Transverse colon (tissue), 4 donors: ENCODE measurements around the gene CLCA1.

ENCODE experiments used
- CTCF ChIP-seq, 5 experiments: fragments of 200-600 bp in 3 of 5; fragments of 450-650 bp in 2 of 5; sonication (generic) in 3 of 5; IDR thresholded peaks; 1 replicate in 2 of 5; 2 replicates in 3 of 5; pipeline ENCODE4 v1.5.1; 2016 to 2017; ENCODE audit warnings: antibody characterized with exemption in 5 of 5, inconsistent platforms in 3 of 5, mild to moderate bottlenecking in 2 of 5, moderate library complexity in 1 of 5
- POLR2AphosphoS5 ChIP-seq, 3 donors: sonication (generic); formaldehyde crosslinking; IDR thresholded peaks; one replicate each; pipeline ENCODE4 v1.6.1; 2016; ENCODE audit warnings: antibody characterized with exemption in 3 of 3

GRCh38 chr1:86477682-86478081 is 9.0 kb downstream of the CLCA1 start:
- no peak for TF ChIP-seq CTCF (IDR thresholded peaks at IDR 0.05)
- TF ChIP-seq POLR2AphosphoS5 (IDR thresholded peaks at IDR 0.05), result no peak
